Measurements from ENCODE around the gene SNX27. TPM values are rescaled to one million over a fixed set of nuclear protein-coding genes. Genes with fewer than 3 reads are reported as not detected.

The SNX27 gene
- polyA plus RNA-seq, 1 donor (not counting 4 experiments of a cell fraction or from before 2014, with no cell fraction given): 15.7 TPM

DNA sequence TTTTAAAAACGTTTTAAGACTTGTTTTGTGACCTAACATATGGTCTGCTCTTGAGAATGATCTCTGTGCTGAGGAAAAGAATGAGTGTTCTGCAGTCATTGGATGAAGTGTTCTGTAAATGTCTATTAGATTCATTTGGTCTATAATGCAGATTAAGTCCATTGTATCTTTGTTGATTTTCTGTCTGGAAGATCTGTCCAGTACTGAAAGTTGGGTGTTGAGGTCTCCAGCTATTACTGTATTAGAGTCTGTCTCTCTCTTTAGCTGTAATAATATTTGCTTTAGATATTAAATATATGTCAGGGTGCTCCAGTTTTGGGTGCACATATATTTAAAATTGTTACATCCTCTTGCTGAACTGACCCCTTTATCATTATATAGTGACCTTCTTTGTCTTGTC, 61.6 kb downstream of the SNX27 start:
- no peaks in the 10 kb centered on the region for H3K79me2 ChIP-seq (ENCODE audit: control insufficient read depth, insufficient read depth, low read length)
- H3K9ac ChIP-seq (ENCODE audit: control insufficient read depth, extremely low read depth, insufficient read depth, low read length): no peak overlapping the region
- no peaks in the 10 kb centered on the region for H3K27me3 ChIP-seq (ENCODE audit: control insufficient read depth, extremely low read depth, insufficient read depth, low read length)
- TF ChIP-seq, protein P1, sequence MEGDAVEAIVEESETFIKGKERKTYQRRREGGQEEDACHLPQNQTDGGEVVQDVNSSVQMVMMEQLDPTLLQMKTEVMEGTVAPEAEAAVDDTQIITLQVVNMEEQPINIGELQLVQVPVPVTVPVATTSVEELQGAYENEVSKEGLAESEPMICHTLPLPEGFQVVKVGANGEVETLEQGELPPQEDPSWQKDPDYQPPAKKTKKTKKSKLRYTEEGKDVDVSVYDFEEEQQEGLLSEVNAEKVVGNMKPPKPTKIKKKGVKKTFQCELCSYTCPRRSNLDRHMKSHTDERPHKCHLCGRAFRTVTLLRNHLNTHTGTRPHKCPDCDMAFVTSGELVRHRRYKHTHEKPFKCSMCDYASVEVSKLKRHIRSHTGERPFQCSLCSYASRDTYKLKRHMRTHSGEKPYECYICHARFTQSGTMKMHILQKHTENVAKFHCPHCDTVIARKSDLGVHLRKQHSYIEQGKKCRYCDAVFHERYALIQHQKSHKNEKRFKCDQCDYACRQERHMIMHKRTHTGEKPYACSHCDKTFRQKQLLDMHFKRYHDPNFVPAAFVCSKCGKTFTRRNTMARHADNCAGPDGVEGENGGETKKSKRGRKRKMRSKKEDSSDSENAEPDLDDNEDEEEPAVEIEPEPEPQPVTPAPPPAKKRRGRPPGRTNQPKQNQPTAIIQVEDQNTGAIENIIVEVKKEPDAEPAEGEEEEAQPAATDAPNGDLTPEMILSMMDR (optimal IDR thresholded peaks at IDR 0.05 in 1 of 3, IDR thresholded peaks at IDR 0.05 in 1 of 3, conservative IDR thresholded peaks at IDR 0.05 in 1 of 3; ENCODE audit: extremely low read depth in 1 of 3, insufficient read depth in 2 of 3, low read length in 3 of 3): no peak
- no peak for TF ChIP-seq EZH2 (IDR thresholded peaks at IDR 0.05; ENCODE audit: low read length)
- H3K4me3 ChIP-seq (ENCODE audit: control insufficient read depth in 2 of 3, extremely low read depth in 1 of 3, insufficient read depth in 2 of 3, low read depth in 1 of 3, low read length in 3 of 3): no peak overlapping the region
- H3K36me3 ChIP-seq (ENCODE audit: control insufficient read depth in 2 of 2, extremely low read depth in 1 of 2, insufficient read depth in 2 of 2, low read length in 2 of 2): peaks cover 0 to 2% of the 10 kb centered on the region in 2 experiments
- no peaks in the 10 kb centered on the region for H3K4me1 ChIP-seq (ENCODE audit: control insufficient read depth, extremely low read depth, insufficient read depth, low read length)
- H3K27ac ChIP-seq (ENCODE audit: control insufficient read depth, insufficient read depth, low read length): no peak overlapping the region
- H3K9me3 ChIP-seq (ENCODE audit: control insufficient read depth, low read depth, low read length): no peaks in the 10 kb centered on the region
- dilution Hi-C loops (cut with MboI; ENCODE audit: extremely low pct_ligation_motif_present, low sequenced_read_pairs): no loop called here
- FAIRE-seq (no peak), DNase-seq (ENCODE audit: low read depth, low spot score) (no peak)
- no peak overlapping the region for H3K4me2 ChIP-seq (ENCODE audit: control insufficient read depth, extremely low read depth, insufficient read depth, low read depth, low read length)
- no peaks in the 10 kb centered on the region for H4K20me1 ChIP-seq (ENCODE audit: control insufficient read depth, extremely low read depth, insufficient read depth, low read length)
- no peaks in the 10 kb centered on the region for H3K9me1 ChIP-seq (ENCODE audit: control insufficient read depth, extremely low read depth, insufficient read depth, low read length)
- H2AFZ ChIP-seq (ENCODE audit: control insufficient read depth, low read length): no peak overlapping the region

DNA sequence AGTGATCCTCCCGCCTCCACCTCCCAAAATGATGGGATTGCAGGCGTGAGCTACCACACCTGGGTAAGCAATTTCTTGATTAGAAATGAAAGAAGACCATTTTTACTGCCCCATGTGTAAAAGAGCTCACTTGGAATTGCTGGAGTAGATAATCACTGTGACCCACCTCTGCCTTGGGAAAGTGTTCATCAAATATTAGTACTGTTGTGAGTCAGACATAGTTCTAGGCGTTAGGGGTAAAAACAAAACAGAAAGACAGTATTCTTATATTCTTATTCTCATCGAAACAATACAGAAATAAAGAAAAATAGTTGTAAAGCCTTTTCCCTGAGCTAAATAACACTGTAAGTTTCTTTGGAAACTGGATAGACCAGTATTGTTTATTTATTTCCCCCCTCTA, 68.5 kb downstream of the SNX27 start:
- Histone ChIP-seq H3K79me2 (ENCODE audit: control insufficient read depth, insufficient read depth, low read length) (no peaks in the 10 kb centered on the region), H3K36me3 (ENCODE audit: control insufficient read depth in 2 of 2, extremely low read depth in 1 of 2, insufficient read depth in 2 of 2, low read length in 2 of 2) (peaks cover 0 to 5% of the 10 kb centered on the region in 2 experiments), H3K9me1 (ENCODE audit: control insufficient read depth, extremely low read depth, insufficient read depth, low read length) (no peaks in the 10 kb centered on the region), H3K4me1 (ENCODE audit: control insufficient read depth, extremely low read depth, insufficient read depth, low read length) (peaks cover 28% of the 10 kb centered on the region), H2AFZ (ENCODE audit: control insufficient read depth, low read length) (peak overlapping the region; percentile 36), H4K20me1 (ENCODE audit: control insufficient read depth, extremely low read depth, insufficient read depth, low read length) (no peaks in the 10 kb centered on the region), H3K9ac (ENCODE audit: control insufficient read depth, extremely low read depth, insufficient read depth, low read length) (no peak overlapping the region), H3K9me3 (ENCODE audit: control insufficient read depth, low read depth, low read length) (no peaks in the 10 kb centered on the region), H3K27ac (ENCODE audit: control insufficient read depth, insufficient read depth, low read length) (peak overlapping the region; percentile 84), H3K27me3 (ENCODE audit: control insufficient read depth, extremely low read depth, insufficient read depth, low read length) (no peaks in the 10 kb centered on the region), H3K4me2 (ENCODE audit: control insufficient read depth, extremely low read depth, insufficient read depth, low read depth, low read length) (peak overlapping the region; percentile 89), H3K4me3 (ENCODE audit: control insufficient read depth in 2 of 3, extremely low read depth in 1 of 3, insufficient read depth in 2 of 3, low read depth in 1 of 3, low read length in 3 of 3) (peak overlapping the region in 2 of 3 experiments; percentile 41 to 53)
- FAIRE-seq (no peak), DNase-seq (ENCODE audit: low read depth, low spot score) (no peak)
- dilution Hi-C loops (cut with MboI; ENCODE audit: extremely low pct_ligation_motif_present, low sequenced_read_pairs): no loop called here
- no peak for TF ChIP-seq EZH2 (IDR thresholded peaks at IDR 0.05; ENCODE audit: low read length)
- TF ChIP-seq, protein P1 (optimal IDR thresholded peaks at IDR 0.05 in 1 of 3, IDR thresholded peaks at IDR 0.05 in 1 of 3, conservative IDR thresholded peaks at IDR 0.05 in 1 of 3; ENCODE audit: extremely low read depth in 1 of 3, insufficient read depth in 2 of 3, low read length in 3 of 3): no peak

All from keratinocyte (primary cell).